Keratinocyte (primary cell): ENCODE data around the gene CAP1. TPM values are rescaled to one million over a fixed set of nuclear protein-coding genes. Genes with fewer than 3 reads are reported as not detected.

Source experiments
- DNase-seq: peaks from one replicate; pipeline ENCODE4 v3.0.0-alpha.2; 2011; ENCODE audit warnings: low read depth, missing footprints, low spot score
- FAIRE-seq: peaks from 2 replicates; lab custom pipeline; 2011; peaks lifted over from hg19 to GRCh38; lab: Jason Lieb, UNC
- H2AFZ ChIP-seq: 2 replicates; pipeline ENCODE4 v1.6.0; 2012; ENCODE audit warnings: low read length, control low read depth, inconsistent platforms; ENCODE audit not compliant: control insufficient read depth
- H3K27ac ChIP-seq: 2 replicates; pipeline ENCODE4 v1.5.1; 2011; ENCODE audit warnings: low read length; ENCODE audit not compliant: control insufficient read depth, insufficient read depth
- H3K27me3 ChIP-seq: 3 replicates; pipeline ENCODE4 v1.6.0; 2011; ENCODE audit warnings: low read length; ENCODE audit not compliant: control insufficient read depth, insufficient read depth; ENCODE audit errors: extremely low read depth
- H3K36me3 ChIP-seq, 2 experiments: 2 replicates in 1 of 2; 3 replicates in 1 of 2; pipeline ENCODE4 v1.5.1; 2011; ENCODE audit warnings: low read length in 2 of 2, mild to moderate bottlenecking in 1 of 2; ENCODE audit not compliant: control insufficient read depth in 2 of 2, insufficient read depth in 2 of 2; ENCODE audit errors: extremely low read depth in 1 of 2
- H3K4me1 ChIP-seq: 3 replicates; pipeline ENCODE4 v1.5.1; 2011; ENCODE audit warnings: low read length; ENCODE audit not compliant: control insufficient read depth, insufficient read depth; ENCODE audit errors: extremely low read depth
- H3K4me2 ChIP-seq: 3 replicates; pipeline ENCODE4 v1.6.0; 2011; ENCODE audit warnings: low read depth, low read length; ENCODE audit not compliant: control insufficient read depth, insufficient read depth; ENCODE audit errors: extremely low read depth
- H3K4me3 ChIP-seq, 3 experiments: fragments of 200-600 bp in 1 of 3; sonication (generic) in 1 of 3; 2 replicates in 2 of 3; 3 replicates in 1 of 3; pipeline ENCODE4 v1.5.1; 2011 to 2016; ENCODE audit warnings: low read length in 3 of 3, mild to moderate bottlenecking in 3 of 3, control low read depth in 2 of 3, inconsistent platforms in 1 of 3, low read depth in 1 of 3, mixed read lengths in 1 of 3, mixed run types in 1 of 3, moderate library complexity in 1 of 3; ENCODE audit not compliant: control insufficient read depth in 2 of 3, insufficient read depth in 2 of 3; ENCODE audit errors: extremely low read depth in 1 of 3
- H3K79me2 ChIP-seq: 2 replicates; pipeline ENCODE4 v1.6.0; 2012; ENCODE audit warnings: low read length; ENCODE audit not compliant: control insufficient read depth, insufficient read depth
- H3K9ac ChIP-seq: 3 replicates; pipeline ENCODE4 v1.6.0; 2011; ENCODE audit warnings: low read length; ENCODE audit not compliant: control insufficient read depth, insufficient read depth; ENCODE audit errors: extremely low read depth
- H3K9me1 ChIP-seq: 3 replicates; pipeline ENCODE4 v1.6.0; 2011; ENCODE audit warnings: low read length; ENCODE audit not compliant: control insufficient read depth, insufficient read depth; ENCODE audit errors: extremely low read depth
- H3K9me3 ChIP-seq: 2 replicates; pipeline ENCODE4 v1.5.1; 2012; ENCODE audit warnings: low read depth, low read length; ENCODE audit not compliant: control insufficient read depth
- H4K20me1 ChIP-seq: 3 replicates; pipeline ENCODE4 v1.6.0; 2011; ENCODE audit warnings: low read length; ENCODE audit not compliant: control insufficient read depth, insufficient read depth; ENCODE audit errors: extremely low read depth
- EZH2 ChIP-seq: IDR thresholded peaks from one replicate; pipeline ENCODE4 v1.6.1; 2012; ENCODE audit warnings: inconsistent platforms, mild to moderate bottlenecking, low read length, moderate library complexity
- dilution Hi-C: fragments of 300-500 bp; cut with MboI; formaldehyde crosslinking; loops from one replicate; pipeline ENCODE4 v1.7.0; 2020; ENCODE audit warnings: low sequenced_read_pairs; ENCODE audit not compliant: extremely low pct_ligation_motif_present
- polyA plus RNA-seq, 5 experiments: library from polyadenylated mRNA; depleted of rRNA in 3 of 5; stranded (reverse) in 3 of 5; stranded (forward) in 1 of 5; unstranded in 1 of 5; fragments of >200 nt; gene quantifications; 1 replicate in 1 of 5; 2 replicates in 3 of 5; 3 replicates in 1 of 5; pipeline versions ENCODE4 v1.2.1 to v1.2.3, GENCODE V29; 2011 to 2012; ENCODE audit warnings: missing spikeins in 2 of 5, low read depth in 1 of 5, low replicate concordance in 1 of 5
- TF ChIP-seq, protein P1 (sequence below), 3 experiments: IDR thresholded peaks in 1 of 3; conservative IDR thresholded peaks in 1 of 3; optimal IDR thresholded peaks in 1 of 3; 2 replicates in 2 of 3; 3 replicates in 1 of 3; pipeline versions ENCODE3 to v1.5.1; 2011; ENCODE audit warnings: low read length in 3 of 3, mild to moderate bottlenecking in 3 of 3, moderate library complexity in 2 of 3, control low read depth in 1 of 3, inconsistent platforms in 1 of 3; ENCODE audit not compliant: insufficient read depth in 2 of 3; ENCODE audit errors: extremely low read depth in 1 of 3

CAP1 gene
- polyA plus RNA-seq, 1 donor (not counting 4 experiments of a cell fraction or from before 2014, with no cell fraction given) = 959 TPM

DNA sequence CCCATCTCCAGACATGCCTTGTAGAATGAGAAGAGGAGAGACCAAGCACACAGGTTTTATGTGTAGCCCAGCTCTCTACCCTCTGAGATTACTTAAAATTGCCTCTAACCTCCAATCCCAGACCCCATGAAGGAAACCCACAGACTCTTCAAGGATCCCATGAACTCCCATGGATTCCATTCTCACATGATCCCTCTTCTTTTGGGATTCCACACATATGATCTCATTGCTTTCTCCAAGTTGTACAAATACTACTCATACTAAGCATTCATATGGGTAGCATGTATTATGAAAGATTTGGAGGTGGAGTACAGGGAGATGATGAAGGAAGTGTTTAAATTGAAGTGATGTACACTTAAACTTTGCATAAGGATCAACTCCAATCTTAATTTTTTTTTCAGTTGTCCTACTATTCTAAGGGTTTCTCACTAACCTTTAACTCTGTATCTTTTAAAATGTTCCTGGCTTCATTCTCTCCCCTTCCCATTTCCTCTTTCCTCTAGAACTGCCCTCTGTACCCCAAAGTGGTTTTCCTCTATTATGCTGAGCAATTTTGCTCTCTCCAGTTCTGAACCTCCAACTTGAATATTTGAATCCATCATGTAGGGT, 44.0 kb upstream of the CAP1 start:
- Histone ChIP-seq H3K36me3 (no peaks in the 10 kb centered on the region), H3K4me3 (no peak overlapping the region), H3K9me3 (no peaks in the 10 kb centered on the region), H3K9me1 (no peaks in the 10 kb centered on the region), H3K27me3 (no peaks in the 10 kb centered on the region), H3K4me1 (peaks cover 9% of the 10 kb centered on the region), H3K27ac (no peak overlapping the region), H3K79me2 (no peaks in the 10 kb centered on the region), H3K9ac (no peak overlapping the region), H3K4me2 (no peak overlapping the region), H4K20me1 (no peaks in the 10 kb centered on the region), H2AFZ (no peak overlapping the region)
- DNase-seq = no peak
- FAIRE-seq = no peak
- TF ChIP-seq, protein P1, sequence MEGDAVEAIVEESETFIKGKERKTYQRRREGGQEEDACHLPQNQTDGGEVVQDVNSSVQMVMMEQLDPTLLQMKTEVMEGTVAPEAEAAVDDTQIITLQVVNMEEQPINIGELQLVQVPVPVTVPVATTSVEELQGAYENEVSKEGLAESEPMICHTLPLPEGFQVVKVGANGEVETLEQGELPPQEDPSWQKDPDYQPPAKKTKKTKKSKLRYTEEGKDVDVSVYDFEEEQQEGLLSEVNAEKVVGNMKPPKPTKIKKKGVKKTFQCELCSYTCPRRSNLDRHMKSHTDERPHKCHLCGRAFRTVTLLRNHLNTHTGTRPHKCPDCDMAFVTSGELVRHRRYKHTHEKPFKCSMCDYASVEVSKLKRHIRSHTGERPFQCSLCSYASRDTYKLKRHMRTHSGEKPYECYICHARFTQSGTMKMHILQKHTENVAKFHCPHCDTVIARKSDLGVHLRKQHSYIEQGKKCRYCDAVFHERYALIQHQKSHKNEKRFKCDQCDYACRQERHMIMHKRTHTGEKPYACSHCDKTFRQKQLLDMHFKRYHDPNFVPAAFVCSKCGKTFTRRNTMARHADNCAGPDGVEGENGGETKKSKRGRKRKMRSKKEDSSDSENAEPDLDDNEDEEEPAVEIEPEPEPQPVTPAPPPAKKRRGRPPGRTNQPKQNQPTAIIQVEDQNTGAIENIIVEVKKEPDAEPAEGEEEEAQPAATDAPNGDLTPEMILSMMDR (optimal IDR thresholded peaks at IDR 0.05 in 1 of 3, IDR thresholded peaks at IDR 0.05 in 1 of 3, conservative IDR thresholded peaks at IDR 0.05 in 1 of 3; ENCODE audit: extremely low read depth in 1 of 3, insufficient read depth in 2 of 3, low read length in 3 of 3) = no peak
- TF ChIP-seq EZH2 = no peak
- dilution Hi-C loops = no loop called here

DNA sequence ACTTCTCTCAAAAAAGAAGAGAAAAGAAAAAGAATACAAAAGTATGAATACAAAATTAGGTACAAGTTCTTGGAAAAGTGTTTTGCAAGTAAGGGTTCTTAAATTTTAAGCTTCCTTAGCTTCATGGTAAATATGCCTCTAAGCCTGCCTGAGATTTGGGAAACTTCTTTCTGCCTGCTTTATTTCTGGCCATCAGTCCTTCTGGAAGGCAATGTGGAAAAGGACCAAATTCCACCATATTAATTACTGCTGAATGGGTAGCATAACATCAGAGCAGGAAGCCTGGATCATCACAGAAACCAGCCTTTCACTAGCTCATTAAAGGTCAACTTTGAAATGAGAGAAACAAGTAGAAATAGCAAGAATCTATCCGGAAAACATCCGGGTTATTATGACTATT, 39.1 kb upstream of the CAP1 start:
- Histone ChIP-seq H3K36me3 (no peaks in the 10 kb centered on the region), H3K79me2 (no peaks in the 10 kb centered on the region), H3K9me1 (no peaks in the 10 kb centered on the region), H3K4me3 (no peak overlapping the region), H3K4me1 (peaks cover 18% of the 10 kb centered on the region), H3K9ac (no peak overlapping the region), H3K27ac (no peak overlapping the region), H3K4me2 (no peak overlapping the region), H3K9me3 (no peaks in the 10 kb centered on the region), H2AFZ (peak overlapping the region; percentile 30), H4K20me1 (no peaks in the 10 kb centered on the region), H3K27me3 (no peaks in the 10 kb centered on the region)
- dilution Hi-C loops = no loop called here
- TF ChIP-seq, protein P1 (optimal IDR thresholded peaks at IDR 0.05 in 1 of 3, IDR thresholded peaks at IDR 0.05 in 1 of 3, conservative IDR thresholded peaks at IDR 0.05 in 1 of 3; ENCODE audit: extremely low read depth in 1 of 3, insufficient read depth in 2 of 3, low read length in 3 of 3) = no peak
- TF ChIP-seq EZH2 = no peak
- no peak for FAIRE-seq
- DNase-seq = no peak
